Spleen (tissue), 7 donors: Measurements from ENCODE around the gene ATP12A.

Source experiments
- CTCF ChIP-seq, 11 experiments: fragments of 200-600 bp in 7 of 11; fragments of 450-650 bp in 4 of 11; sonication (generic) in 4 of 11; IDR thresholded peaks in 8 of 11; conservative IDR thresholded peaks in 3 of 11; 1 replicate in 7 of 11; 2 replicates in 4 of 11; pipeline versions ENCODE4 v1.4.0 to v1.8.0; 2016 to 2021; ENCODE audit warnings: antibody characterized with exemption in 11 of 11, inconsistent platforms in 4 of 11, mild to moderate bottlenecking in 1 of 11
- POLR2A ChIP-seq, 3 donors: fragments of 450-650 bp; IDR thresholded peaks; one replicate each; pipeline ENCODE4 v1.5.1; 2017; ENCODE audit warnings: antibody characterized with exemption in 3 of 3, mild to moderate bottlenecking in 1 of 3
- POLR2AphosphoS5 ChIP-seq, 3 donors: sonication (generic); formaldehyde crosslinking; IDR thresholded peaks; one replicate each; pipeline ENCODE4 v1.5.1; 2017; ENCODE audit warnings: antibody characterized with exemption in 3 of 3
- donor health status: DM: no; HTN: no; CAD: no; lungs with moderate emphysema.
- donor health status: DM: no; HTN: no; CAD: no.
- donor health status: DM: no; HTN: no; CAD: no.

- TF ChIP-seq CTCF (IDR thresholded peaks at IDR 0.05 in 8 of 11, conservative IDR thresholded peaks at IDR 0.05 in 3 of 11) (no peak), POLR2A (IDR thresholded peaks at IDR 0.05) (no peak), POLR2AphosphoS5 (IDR thresholded peaks at IDR 0.05) (no peak)
Observed at GRCh38 chr13:24699541-24699940, 19.3 kb downstream of the ATP12A start.
